ENCODE results near the gene RNF213.

DNA sequence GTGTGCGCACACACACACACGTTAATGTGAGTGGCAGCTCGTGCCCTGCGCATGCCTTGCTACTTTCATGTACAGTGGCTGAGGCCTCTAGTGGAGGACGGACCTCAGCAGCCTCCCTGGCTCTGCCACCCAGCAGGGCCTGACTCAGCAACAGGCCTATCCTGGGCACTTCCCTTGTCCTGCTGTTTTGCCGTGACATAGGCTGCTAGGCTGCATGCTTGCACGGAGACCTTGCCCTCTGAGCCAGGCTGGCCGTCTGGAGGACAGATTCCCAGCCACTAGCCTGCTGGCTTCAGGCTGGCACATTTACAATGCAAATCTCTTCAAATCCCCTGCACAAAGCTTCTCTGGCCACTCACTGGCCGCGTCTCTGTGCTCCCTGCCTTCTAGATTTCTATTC, 9.5 kb downstream of the RNF213 start:
- TF ChIP-seq, protein P1, sequence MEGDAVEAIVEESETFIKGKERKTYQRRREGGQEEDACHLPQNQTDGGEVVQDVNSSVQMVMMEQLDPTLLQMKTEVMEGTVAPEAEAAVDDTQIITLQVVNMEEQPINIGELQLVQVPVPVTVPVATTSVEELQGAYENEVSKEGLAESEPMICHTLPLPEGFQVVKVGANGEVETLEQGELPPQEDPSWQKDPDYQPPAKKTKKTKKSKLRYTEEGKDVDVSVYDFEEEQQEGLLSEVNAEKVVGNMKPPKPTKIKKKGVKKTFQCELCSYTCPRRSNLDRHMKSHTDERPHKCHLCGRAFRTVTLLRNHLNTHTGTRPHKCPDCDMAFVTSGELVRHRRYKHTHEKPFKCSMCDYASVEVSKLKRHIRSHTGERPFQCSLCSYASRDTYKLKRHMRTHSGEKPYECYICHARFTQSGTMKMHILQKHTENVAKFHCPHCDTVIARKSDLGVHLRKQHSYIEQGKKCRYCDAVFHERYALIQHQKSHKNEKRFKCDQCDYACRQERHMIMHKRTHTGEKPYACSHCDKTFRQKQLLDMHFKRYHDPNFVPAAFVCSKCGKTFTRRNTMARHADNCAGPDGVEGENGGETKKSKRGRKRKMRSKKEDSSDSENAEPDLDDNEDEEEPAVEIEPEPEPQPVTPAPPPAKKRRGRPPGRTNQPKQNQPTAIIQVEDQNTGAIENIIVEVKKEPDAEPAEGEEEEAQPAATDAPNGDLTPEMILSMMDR (conservative IDR thresholded peaks at IDR 0.05 in 1 of 2, IDR thresholded peaks at IDR 0.05 in 1 of 2; ENCODE audit: low read depth in 1 of 2, low read length in 2 of 2): no peak
- TF ChIP-seq EZH2 (IDR thresholded peaks at IDR 0.05; ENCODE audit: low read length, missing control alignments): no peak

Data from fibroblast of lung (primary cell).